GM23248 (cell line): ENCODE measurements around the gene ZSCAN2.

Experiments used
- EZH2 ChIP-seq: fragments of 200-600 bp; sonication (generic); IDR thresholded peaks from 2 replicates; pipeline ENCODE4 v1.6.1; 2018; ENCODE audit warnings: antibody characterized with exemption, mild to moderate bottlenecking; ENCODE audit not compliant: insufficient read depth, poor library complexity, severe bottlenecking
- EZH2phosphoT487 ChIP-seq: fragments of 200-600 bp; sonication (generic); IDR thresholded peaks from 2 replicates; pipeline ENCODE4 v1.6.1; 2018; ENCODE audit warnings: antibody characterized with exemption, moderate library complexity, mild to moderate bottlenecking, low read depth; ENCODE audit not compliant: insufficient read depth

DNA sequence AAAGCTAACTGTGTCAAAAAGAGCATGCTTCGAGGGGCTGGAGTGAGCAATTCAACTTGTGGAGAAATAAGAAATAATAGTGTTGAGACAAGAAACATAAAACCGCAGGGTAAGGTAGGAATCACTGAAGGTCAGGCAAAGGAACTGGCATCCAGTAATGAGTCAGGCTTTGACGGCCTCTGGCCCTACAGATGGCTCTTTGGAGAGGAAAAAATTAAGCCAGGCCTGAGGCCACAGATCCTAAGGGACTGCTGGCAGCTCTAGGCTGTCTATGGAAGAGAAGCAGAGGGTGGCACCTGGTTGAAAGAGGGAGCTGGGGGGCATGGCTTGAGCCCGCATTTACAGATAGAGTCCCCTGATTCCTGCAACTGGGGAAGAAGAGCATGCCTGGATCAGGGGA is 28.6 kb upstream of the ZSCAN2 start:
- TF ChIP-seq EZH2: no peak
- no peak for TF ChIP-seq EZH2phosphoT487
